Ovary (tissue), 3 donors: ENCODE data around the gene CYP2U1.

Experiments used
- POLR2A ChIP-seq: fragments of 450-650 bp; IDR thresholded peaks from one replicate; pipeline ENCODE4 v1.6.1; 2017; ENCODE audit warnings: antibody characterized with exemption, mild to moderate bottlenecking, moderate library complexity
- TF ChIP-seq, protein P1 (sequence below), 3 donors: fragments of 450-650 bp in 2 of 3; fragments of 200-600 bp in 1 of 3; IDR thresholded peaks; one replicate each; pipeline versions ENCODE4 v1.5.1 to v1.8.0; 2016 to 2022; ENCODE audit warnings: antibody characterized with exemption in 3 of 3, mild to moderate bottlenecking in 1 of 3
- donor health status: DM: no; HTN: no; CAD: no.

DNA sequence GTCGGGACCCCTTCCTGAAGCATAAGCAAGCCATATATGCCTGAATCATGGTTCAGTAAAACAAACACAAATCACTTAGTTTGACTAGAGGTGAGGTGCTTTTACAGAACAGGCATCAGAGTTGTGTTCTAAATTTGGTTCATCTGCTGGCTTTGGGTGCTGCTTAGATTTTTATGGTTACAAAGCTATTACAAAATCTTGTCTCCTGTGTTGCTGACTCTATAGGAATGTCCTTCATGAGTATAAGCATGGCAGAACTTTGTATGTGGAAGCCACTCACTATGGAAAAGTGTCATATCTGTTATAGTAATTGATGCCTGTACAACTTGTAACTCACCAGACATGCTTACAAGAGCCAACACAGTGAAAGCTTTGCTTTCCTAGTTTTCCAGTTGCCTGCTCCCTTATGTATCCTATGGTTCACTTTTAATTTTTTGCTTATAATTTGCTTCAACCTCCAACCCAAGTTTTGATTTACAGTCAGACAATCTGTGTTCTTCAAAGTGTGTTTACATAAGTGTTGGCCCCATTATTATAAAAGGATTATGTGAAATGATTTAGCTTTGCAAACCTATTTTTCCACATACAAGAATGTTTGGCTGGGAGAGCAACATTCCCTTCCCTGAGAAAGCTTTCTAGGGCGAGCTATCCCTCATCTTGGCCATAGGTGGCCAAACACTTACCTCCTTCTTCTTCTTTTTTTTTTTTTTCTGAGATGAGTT is 30.0 kb upstream of the CYP2U1 start:
- TF ChIP-seq, protein P1, sequence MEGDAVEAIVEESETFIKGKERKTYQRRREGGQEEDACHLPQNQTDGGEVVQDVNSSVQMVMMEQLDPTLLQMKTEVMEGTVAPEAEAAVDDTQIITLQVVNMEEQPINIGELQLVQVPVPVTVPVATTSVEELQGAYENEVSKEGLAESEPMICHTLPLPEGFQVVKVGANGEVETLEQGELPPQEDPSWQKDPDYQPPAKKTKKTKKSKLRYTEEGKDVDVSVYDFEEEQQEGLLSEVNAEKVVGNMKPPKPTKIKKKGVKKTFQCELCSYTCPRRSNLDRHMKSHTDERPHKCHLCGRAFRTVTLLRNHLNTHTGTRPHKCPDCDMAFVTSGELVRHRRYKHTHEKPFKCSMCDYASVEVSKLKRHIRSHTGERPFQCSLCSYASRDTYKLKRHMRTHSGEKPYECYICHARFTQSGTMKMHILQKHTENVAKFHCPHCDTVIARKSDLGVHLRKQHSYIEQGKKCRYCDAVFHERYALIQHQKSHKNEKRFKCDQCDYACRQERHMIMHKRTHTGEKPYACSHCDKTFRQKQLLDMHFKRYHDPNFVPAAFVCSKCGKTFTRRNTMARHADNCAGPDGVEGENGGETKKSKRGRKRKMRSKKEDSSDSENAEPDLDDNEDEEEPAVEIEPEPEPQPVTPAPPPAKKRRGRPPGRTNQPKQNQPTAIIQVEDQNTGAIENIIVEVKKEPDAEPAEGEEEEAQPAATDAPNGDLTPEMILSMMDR (IDR thresholded peaks at IDR 0.05), result no peak
- TF ChIP-seq POLR2A, result no peak
